Glutamatergic neuron (in vitro differentiated cells): ENCODE data around the gene PCDHAC2. TPM values are rescaled to one million over a fixed set of nuclear protein-coding genes. Genes with fewer than 3 reads are reported as not detected.

Experiments used
- DNase-seq: peaks from one replicate; pipeline ENCODE4 v3.0.0; 2022
- H3K27ac Mint-ChIP-seq: one replicate; pipeline ENCODE4 v1.8.0; 2020; ENCODE audit warnings: mild to moderate bottlenecking, mixed read lengths, inconsistent platforms; ENCODE audit not compliant: unreplicated experiment
- H3K27me3 Mint-ChIP-seq: one replicate; pipeline ENCODE4 v1.8.0; 2020; ENCODE audit warnings: mild to moderate bottlenecking, moderate library complexity, mixed read lengths, inconsistent platforms; ENCODE audit not compliant: unreplicated experiment
- H3K36me3 Mint-ChIP-seq: one replicate; pipeline ENCODE4 v1.8.0; 2020; ENCODE audit warnings: mild to moderate bottlenecking, mixed read lengths, inconsistent platforms; ENCODE audit not compliant: unreplicated experiment
- H3K4me1 Mint-ChIP-seq: one replicate; pipeline ENCODE4 v1.8.0; 2020; ENCODE audit warnings: mild to moderate bottlenecking, low read depth, mixed read lengths, inconsistent platforms; ENCODE audit not compliant: unreplicated experiment
- H3K4me3 Mint-ChIP-seq: one replicate; pipeline ENCODE4 v1.8.0; 2020; ENCODE audit warnings: mild to moderate bottlenecking, mixed read lengths, inconsistent platforms; ENCODE audit not compliant: unreplicated experiment
- H3K9me3 Mint-ChIP-seq: one replicate; pipeline ENCODE4 v1.8.0; 2020; ENCODE audit warnings: mild to moderate bottlenecking, moderate library complexity, mixed read lengths, inconsistent platforms; ENCODE audit not compliant: unreplicated experiment
- total RNA-seq: library from RNA; stranded (reverse); fragmentation: NEBNext Ultra II Directional; extraction: Animal tissue kit (Norgen Biotek cat#: 25700); gene quantifications from one replicate; pipeline ENCODE4 v1.2.1, GENCODE V29; 2021; ENCODE audit not compliant: unreplicated experiment
- TF ChIP-seq, protein P1 (sequence below): fragments of 200-600 bp; sonication (generic); IDR thresholded peaks from one replicate; pipeline ENCODE4 v1.5.0; 2021; ENCODE audit not compliant: partially characterized antibody, unreplicated experiment

PCDHAC2 gene
- total RNA-seq, 1 donor from 2014 or later, result 6.0 TPM

DNA sequence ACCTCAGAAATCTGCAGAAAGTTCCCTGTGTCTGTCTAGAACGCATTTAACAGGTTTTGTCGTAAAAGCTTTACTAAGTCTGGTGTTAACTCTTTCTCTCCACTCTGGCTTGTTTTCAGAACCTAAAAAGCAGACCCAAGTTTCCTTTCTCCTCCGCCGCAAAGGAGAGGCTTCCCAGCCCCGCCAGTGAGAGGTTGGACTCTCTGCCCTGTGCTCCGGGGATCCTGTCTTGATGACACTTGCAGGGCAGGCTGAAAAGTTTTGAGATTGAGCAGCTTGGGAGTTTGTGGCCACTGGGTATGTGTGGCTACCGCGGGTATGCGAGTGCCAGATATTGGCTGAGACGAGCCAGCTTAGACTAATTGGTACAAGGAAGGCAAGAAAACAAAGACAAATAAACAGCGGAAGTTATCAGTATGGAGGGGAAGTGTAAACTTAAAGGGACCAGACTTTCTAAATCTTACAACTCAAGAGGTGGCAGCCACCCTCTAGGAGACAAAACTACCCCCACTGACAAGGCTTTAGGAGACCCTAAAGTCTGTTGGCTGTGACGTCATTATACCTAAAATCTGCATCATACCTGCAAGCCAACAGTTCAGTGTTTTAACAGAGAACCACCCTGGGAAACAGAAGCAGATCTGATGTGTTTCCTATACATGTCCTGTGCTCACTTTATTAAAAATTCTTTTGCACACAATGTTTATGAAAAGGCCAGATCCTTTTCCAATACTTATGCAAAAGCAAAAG, 43.9 kb downstream of the PCDHAC2 start:
- H3K9me3 Mint-ChIP-seq, result peaks cover 1% of the 10 kb centered on the region
- no peak for DNase-seq
- peaks cover 2% of the 10 kb centered on the region for H3K27me3 Mint-ChIP-seq
- no peak overlapping the region for H3K27ac Mint-ChIP-seq
- no peaks in the 10 kb centered on the region for H3K4me1 Mint-ChIP-seq
- H3K4me3 Mint-ChIP-seq, result no peak overlapping the region
- TF ChIP-seq, protein P1, sequence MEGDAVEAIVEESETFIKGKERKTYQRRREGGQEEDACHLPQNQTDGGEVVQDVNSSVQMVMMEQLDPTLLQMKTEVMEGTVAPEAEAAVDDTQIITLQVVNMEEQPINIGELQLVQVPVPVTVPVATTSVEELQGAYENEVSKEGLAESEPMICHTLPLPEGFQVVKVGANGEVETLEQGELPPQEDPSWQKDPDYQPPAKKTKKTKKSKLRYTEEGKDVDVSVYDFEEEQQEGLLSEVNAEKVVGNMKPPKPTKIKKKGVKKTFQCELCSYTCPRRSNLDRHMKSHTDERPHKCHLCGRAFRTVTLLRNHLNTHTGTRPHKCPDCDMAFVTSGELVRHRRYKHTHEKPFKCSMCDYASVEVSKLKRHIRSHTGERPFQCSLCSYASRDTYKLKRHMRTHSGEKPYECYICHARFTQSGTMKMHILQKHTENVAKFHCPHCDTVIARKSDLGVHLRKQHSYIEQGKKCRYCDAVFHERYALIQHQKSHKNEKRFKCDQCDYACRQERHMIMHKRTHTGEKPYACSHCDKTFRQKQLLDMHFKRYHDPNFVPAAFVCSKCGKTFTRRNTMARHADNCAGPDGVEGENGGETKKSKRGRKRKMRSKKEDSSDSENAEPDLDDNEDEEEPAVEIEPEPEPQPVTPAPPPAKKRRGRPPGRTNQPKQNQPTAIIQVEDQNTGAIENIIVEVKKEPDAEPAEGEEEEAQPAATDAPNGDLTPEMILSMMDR, result no peak
- no peaks in the 10 kb centered on the region for H3K36me3 Mint-ChIP-seq

- no peak overlapping the region for H3K27ac Mint-ChIP-seq
- TF ChIP-seq, protein P1, result no peak
- peaks cover 2% of the 10 kb centered on the region for H3K27me3 Mint-ChIP-seq
- no peaks in the 10 kb centered on the region for H3K4me1 Mint-ChIP-seq
- no peaks in the 10 kb centered on the region for H3K9me3 Mint-ChIP-seq
- H3K4me3 Mint-ChIP-seq, result no peak overlapping the region
- no peaks in the 10 kb centered on the region for H3K36me3 Mint-ChIP-seq
- DNase-seq, result no peak
Observed at GRCh38 chr5:141017943-141018342, 51.7 kb downstream of the PCDHAC2 start.

Other genes starting within 250 kb of the PCDHAC2 start
- 0.69 TPM for gene PCDHA1, start 180.3 kb upstream of the PCDHAC2 start, total RNA-seq
- 20.9 TPM for gene PCDHA2, start 171.6 kb upstream of the PCDHAC2 start, total RNA-seq
- 17.9 TPM for gene PCDHA3, start 165.4 kb upstream of the PCDHAC2 start, total RNA-seq
- 29.7 TPM for gene PCDHA4, start 159.4 kb upstream of the PCDHAC2 start, total RNA-seq
- 11.8 TPM for gene PCDHA5, start 144.9 kb upstream of the PCDHAC2 start, total RNA-seq
- gene PCDHA6, start 138.5 kb upstream of the PCDHAC2 start, total RNA-seq, result 29.8 TPM
- gene PCDHA7, start 132.2 kb upstream of the PCDHAC2 start, total RNA-seq, result 22.9 TPM
- 14.6 TPM for gene PCDHA8, start 125.3 kb upstream of the PCDHAC2 start, total RNA-seq
- gene PCDHA9, start 118.1 kb upstream of the PCDHAC2 start, total RNA-seq, result 18.9 TPM
- 47.7 TPM for gene PCDHA10, start 110.6 kb upstream of the PCDHAC2 start, total RNA-seq
- gene PCDHA11, start 97.5 kb upstream of the PCDHAC2 start, total RNA-seq, result 23.2 TPM
- gene PCDHA12, start 91.2 kb upstream of the PCDHAC2 start, total RNA-seq, result 32.4 TPM
- 10.2 TPM for gene PCDHA13, start 84.4 kb upstream of the PCDHAC2 start, total RNA-seq
- 25.2 TPM for gene PCDHAC1, start 40.2 kb upstream of the PCDHAC2 start, total RNA-seq
- gene PCDHB1, start 84.9 kb downstream of the PCDHAC2 start, total RNA-seq, result not detected
- 103 TPM for gene PCDHB2, start 128.1 kb downstream of the PCDHAC2 start, total RNA-seq
- 36.9 TPM for gene PCDHB3, start 134.0 kb downstream of the PCDHAC2 start, total RNA-seq
- gene PCDHB4, start 155.3 kb downstream of the PCDHAC2 start, total RNA-seq, result 7.8 TPM
- 72.2 TPM for gene PCDHB5, start 168.7 kb downstream of the PCDHAC2 start, total RNA-seq
- 7.2 TPM for gene PCDHB6, start 183.6 kb downstream of the PCDHAC2 start, total RNA-seq
- gene PCDHB7, start 206.2 kb downstream of the PCDHAC2 start, total RNA-seq, result 3.4 TPM
- 19.8 TPM for gene PCDHB8, start 211.3 kb downstream of the PCDHAC2 start, total RNA-seq
- gene PCDHB16, start 215.9 kb downstream of the PCDHAC2 start, total RNA-seq, result 20.1 TPM
- gene PCDHB9, start 220.7 kb downstream of the PCDHAC2 start, total RNA-seq, result 12.2 TPM
- gene PCDHB10, start 225.9 kb downstream of the PCDHAC2 start, total RNA-seq, result 17.7 TPM
- 10.6 TPM for gene PCDHB11, start 233.2 kb downstream of the PCDHAC2 start, total RNA-seq
- gene PCDHB12, start 242.2 kb downstream of the PCDHAC2 start, total RNA-seq, result 14.4 TPM
- gene PCDHB13, start 247.4 kb downstream of the PCDHAC2 start, total RNA-seq, result 12.7 TPM